IMR-90 (cell line): ENCODE measurements around the gene EML4.

Experiments used
- BHLHE40 ChIP-seq: fragments of 150-350 bp; IDR thresholded peaks from 2 replicates; pipeline ENCODE4 v1.6.1; 2016; ENCODE audit warnings: mild to moderate bottlenecking, low read depth, low read length
- CEBPB ChIP-seq: IDR thresholded peaks from 2 replicates; pipeline ENCODE4 v1.6.1; 2012; ENCODE audit warnings: low read depth, low read length, improper control_type of control experiment
- CHD1 ChIP-seq: IDR thresholded peaks from 2 replicates; pipeline ENCODE4 v1.6.1; 2012; ENCODE audit warnings: low read depth, low read length, improper control_type of control experiment
- MAFK ChIP-seq: IDR thresholded peaks from 2 replicates; pipeline ENCODE4 v1.6.1; 2012; ENCODE audit warnings: low read depth, low read length, improper control_type of control experiment
- MXI1 ChIP-seq: IDR thresholded peaks from 2 replicates; pipeline ENCODE4 v1.6.1; 2012; ENCODE audit warnings: low read depth, mild to moderate bottlenecking, low read length, moderate library complexity, borderline replicate concordance
- NFE2L2 ChIP-seq: fragments of 150-350 bp; IDR thresholded peaks from 2 replicates; pipeline ENCODE4 v1.6.1; 2016; ENCODE audit warnings: low read depth, mild to moderate bottlenecking, low read length
- POLR2A ChIP-seq: IDR thresholded peaks from 2 replicates; pipeline ENCODE4 v1.6.1; 2012; ENCODE audit warnings: mild to moderate bottlenecking, low read depth, low read length
- RFX5 ChIP-seq: IDR thresholded peaks from 2 replicates; pipeline ENCODE4 v1.8.0; 2012; ENCODE audit warnings: low read depth, mild to moderate bottlenecking, low read length, moderate library complexity
- TF ChIP-seq, protein P1 (sequence below): conservative IDR thresholded peaks from 2 replicates; pipeline ENCODE4 v1.5.1; 2012; ENCODE audit warnings: mild to moderate bottlenecking, low read depth, low read length, improper control_type of control experiment

- TF ChIP-seq, protein P1, sequence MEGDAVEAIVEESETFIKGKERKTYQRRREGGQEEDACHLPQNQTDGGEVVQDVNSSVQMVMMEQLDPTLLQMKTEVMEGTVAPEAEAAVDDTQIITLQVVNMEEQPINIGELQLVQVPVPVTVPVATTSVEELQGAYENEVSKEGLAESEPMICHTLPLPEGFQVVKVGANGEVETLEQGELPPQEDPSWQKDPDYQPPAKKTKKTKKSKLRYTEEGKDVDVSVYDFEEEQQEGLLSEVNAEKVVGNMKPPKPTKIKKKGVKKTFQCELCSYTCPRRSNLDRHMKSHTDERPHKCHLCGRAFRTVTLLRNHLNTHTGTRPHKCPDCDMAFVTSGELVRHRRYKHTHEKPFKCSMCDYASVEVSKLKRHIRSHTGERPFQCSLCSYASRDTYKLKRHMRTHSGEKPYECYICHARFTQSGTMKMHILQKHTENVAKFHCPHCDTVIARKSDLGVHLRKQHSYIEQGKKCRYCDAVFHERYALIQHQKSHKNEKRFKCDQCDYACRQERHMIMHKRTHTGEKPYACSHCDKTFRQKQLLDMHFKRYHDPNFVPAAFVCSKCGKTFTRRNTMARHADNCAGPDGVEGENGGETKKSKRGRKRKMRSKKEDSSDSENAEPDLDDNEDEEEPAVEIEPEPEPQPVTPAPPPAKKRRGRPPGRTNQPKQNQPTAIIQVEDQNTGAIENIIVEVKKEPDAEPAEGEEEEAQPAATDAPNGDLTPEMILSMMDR: no peak
- TF ChIP-seq CHD1: no peak
- no peak for TF ChIP-seq POLR2A
- TF ChIP-seq CEBPB: no peak
- no peak for TF ChIP-seq BHLHE40
- no peak for TF ChIP-seq MAFK
- TF ChIP-seq MXI1: no peak
- TF ChIP-seq NFE2L2: no peak
- TF ChIP-seq RFX5: no peak
Observed at GRCh38 chr2:42382144-42382543, 213.0 kb downstream of the EML4 start.
